Common myeloid progenitor, CD34-positive (primary cell): ENCODE data around the gene PIRT.

Experiments used
- CTCF ChIA-PET: fragments of 350-600 bp; sonication (Branson Sonifier 250); formaldehyde crosslinking; loops from one replicate; lab custom pipeline; 2021; ENCODE audit warnings: antibody characterized with exemption; lab: Charles Lee
- POLR2A ChIA-PET: fragments of 350-600 bp; sonication (Branson Sonifier 250); formaldehyde crosslinking; loops from one replicate; lab custom pipeline; 2021; ENCODE audit warnings: antibody characterized with exemption; lab: Charles Lee
- DNase-seq, 3 donors: peaks; one replicate each; pipeline versions ENCODE4 v3.0.0 to v3.0.0-alpha.2; 2013
- H3K27ac ChIP-seq, 2 experiments: 1 replicate in 1 of 2; 2 replicates in 1 of 2; pipeline ENCODE4 v1.7.0; 2013; ENCODE audit warnings: inconsistent platforms in 2 of 2, low read length in 2 of 2, mild to moderate bottlenecking in 2 of 2, low read depth in 1 of 2, moderate library complexity in 1 of 2; ENCODE audit not compliant: severe bottlenecking in 2 of 2, insufficient read depth in 1 of 2, poor library complexity in 1 of 2
- H3K27me3 ChIP-seq, 5 experiments: replicated peaks in 2 of 5; 1 replicate in 3 of 5; 2 replicates in 2 of 5; pipeline versions ENCODE4 v1.6.1 to v1.7.0; 2013; ENCODE audit warnings: low read length in 4 of 5, mild to moderate bottlenecking in 2 of 5, moderate library complexity in 2 of 5, inconsistent platforms in 1 of 5; ENCODE audit not compliant: insufficient read depth in 5 of 5, control insufficient read depth in 4 of 5
- H3K36me3 ChIP-seq, 4 experiments: 1 replicate in 2 of 4; 2 replicates in 2 of 4; pipeline versions ENCODE4 v1.6.1 to v1.7.0; 2013; ENCODE audit warnings: low read length in 3 of 4, control low read depth in 1 of 4, mild to moderate bottlenecking in 1 of 4; ENCODE audit not compliant: control insufficient read depth in 4 of 4, insufficient read depth in 4 of 4
- H3K4me1 ChIP-seq, 4 experiments: 1 replicate in 3 of 4; 2 replicates in 1 of 4; pipeline versions ENCODE4 v1.6.1 to v1.7.1; 2013; ENCODE audit warnings: low read length in 3 of 4, mild to moderate bottlenecking in 3 of 4, control low read depth in 1 of 4, inconsistent platforms in 1 of 4, moderate library complexity in 1 of 4; ENCODE audit not compliant: control insufficient read depth in 4 of 4, insufficient read depth in 4 of 4; ENCODE audit errors: control extremely low read depth in 1 of 4
- H3K4me3 ChIP-seq, 7 experiments: 1 replicate in 4 of 7; 2 replicates in 3 of 7; pipeline versions ENCODE4 v1.5.1 to v1.7.0; 2013; ENCODE audit warnings: mild to moderate bottlenecking in 7 of 7, low read length in 6 of 7, moderate library complexity in 6 of 7, inconsistent platforms in 2 of 7, low read depth in 2 of 7, control low read depth in 1 of 7; ENCODE audit not compliant: insufficient read depth in 4 of 7, control insufficient read depth in 1 of 7; ENCODE audit errors: extremely low read depth in 1 of 7
- H3K9me3 ChIP-seq, 5 experiments: 1 replicate in 4 of 5; 2 replicates in 1 of 5; pipeline versions ENCODE4 v1.6.1 to v1.7.1; 2013; ENCODE audit warnings: low read length in 4 of 5, mild to moderate bottlenecking in 2 of 5, inconsistent platforms in 1 of 5, low read depth in 1 of 5, moderate library complexity in 1 of 5; ENCODE audit not compliant: control insufficient read depth in 4 of 5, insufficient read depth in 2 of 5; ENCODE audit errors: control extremely low read depth in 1 of 5
- WGBS: methylation state at CpG from one replicate; pipeline ENCODE4 v1.1.5; 2013; ENCODE audit not compliant: insufficient coverage; 5-methylcytosine and 5-hydroxymethylcytosine counted together

PIRT gene

GRCh38 chr17:10793256-10793655 is 44.6 kb downstream of the PIRT start:
- WGBS: 100% methylated on average over 6 of the region's 7 CpGs
- Histone ChIP-seq H3K9me3 (no peaks in the 10 kb centered on the region), H3K4me3 (no peak overlapping the region), H3K36me3 (no peaks in the 10 kb centered on the region), H3K27ac (no peak overlapping the region), H3K27me3 (no peaks in the 10 kb centered on the region), H3K4me1 (peaks cover 0 to 17% (median 13%) of the 10 kb centered on the region in 4 experiments)
- CTCF ChIA-PET: no interaction called here
- DNase-seq: no peak
- POLR2A ChIA-PET: no interaction called here

- peaks cover 0 to 13% (median 10%) of the 10 kb centered on the region in 4 experiments for H3K4me1 ChIP-seq
- no peaks in the 10 kb centered on the region for H3K9me3 ChIP-seq
- no peak overlapping the region for H3K4me3 ChIP-seq
- peak; percentile 74 to 88 (median 80) for DNase-seq
- no peaks in the 10 kb centered on the region for H3K27me3 ChIP-seq
- ChIA-PET POLR2A (no interaction called here), CTCF (interaction anchor here (1.9 kb wide), 1 partner anchor 20 kb away, joined by 5 read pairs; no protein-coding TSS in a partner anchor)
- 2% methylated on average over 3 of the region's 8 CpGs for WGBS
- H3K27ac ChIP-seq: peak overlapping the region in 1 of 2 experiments; percentile 1
- H3K36me3 ChIP-seq: no peaks in the 10 kb centered on the region
Measured at GRCh38 chr17:10792151-10792550, 45.7 kb downstream of the PIRT start.

GRCh38 chr17:10790491-10791401 is 47.1 kb downstream of the PIRT start:
- Histone ChIP-seq H3K27ac (no peak overlapping the region), H3K9me3 (no peaks in the 10 kb centered on the region), H3K4me1 (peaks cover 0 to 13% (median 10%) of the 10 kb centered on the region in 4 experiments), H3K27me3 (no peaks in the 10 kb centered on the region), H3K36me3 (no peaks in the 10 kb centered on the region), H3K4me3 (no peak overlapping the region)
- POLR2A ChIA-PET: no interaction called here
- CTCF ChIA-PET: interaction anchor here (1.3 to 1.9 kb wide), 2 partner anchors 19 kb away, joined by 5 read pairs; no protein-coding TSS in a partner anchor
- WGBS: 91% methylated on average over 5 of the region's 9 CpGs
- no peak for DNase-seq

- Histone ChIP-seq H3K27ac (no peak overlapping the region), H3K9me3 (no peaks in the 10 kb centered on the region), H3K4me3 (no peak overlapping the region), H3K4me1 (peaks cover 0 to 13% (median 10%) of the 10 kb centered on the region in 4 experiments), H3K27me3 (no peaks in the 10 kb centered on the region), H3K36me3 (no peaks in the 10 kb centered on the region)
- POLR2A ChIA-PET: no interaction called here
- DNase-seq: no peak
- CTCF ChIA-PET: interaction anchor here (1.3 kb wide), 1 partner anchor 18 kb away, joined by 5 read pairs; no protein-coding TSS in a partner anchor
- WGBS: 100% methylated on average over 2 of the region's 4 CpGs
Measured at GRCh38 chr17:10789694-10790271, 48.1 kb downstream of the PIRT start.

GRCh38 chr17:10787306-10788045 is 50.4 kb downstream of the PIRT start:
- DNase-seq: no peak
- H3K27me3 ChIP-seq: no peaks in the 10 kb centered on the region
- WGBS: 91% methylated on average over 4 of the region's 5 CpGs
- H3K9me3 ChIP-seq: peaks cover 0 to 3% (median 0%) of the 10 kb centered on the region in 5 experiments
- H3K27ac ChIP-seq: no peak overlapping the region
- peaks cover 0 to 10% (median 8%) of the 10 kb centered on the region in 4 experiments for H3K4me1 ChIP-seq
- H3K4me3 ChIP-seq: no peak overlapping the region
- no peaks in the 10 kb centered on the region for H3K36me3 ChIP-seq
- CTCF ChIA-PET: interaction anchor here (1.5 kb wide), 1 partner anchor 15 kb away, joined by 3 read pairs; no protein-coding TSS in a partner anchor
- POLR2A ChIA-PET: no interaction called here

- no peak for DNase-seq
- no peaks in the 10 kb centered on the region for H3K27me3 ChIP-seq
- no peaks in the 10 kb centered on the region for H3K36me3 ChIP-seq
- POLR2A ChIA-PET: no interaction called here
- H3K27ac ChIP-seq: no peak overlapping the region
- WGBS: no CpG with 5 or more reads among the region's 2 CpGs
- H3K4me3 ChIP-seq: no peak overlapping the region
- no peaks in the 10 kb centered on the region for H3K4me1 ChIP-seq
- peaks cover 0 to 7% (median 0%) of the 10 kb centered on the region in 5 experiments for H3K9me3 ChIP-seq
- CTCF ChIA-PET: interaction anchor here (1.1 kb wide), 1 partner anchor 12 kb away, joined by 3 read pairs; no protein-coding TSS in a partner anchor
Measured at GRCh38 chr17:10785295-10785694, 52.6 kb downstream of the PIRT start.
